Measurements from ENCODE around the gene ZNF181.
A peak's percentile ranks its signal among the peaks of the same experiment; 100 is the strongest.

Gene ZNF181

DNA sequence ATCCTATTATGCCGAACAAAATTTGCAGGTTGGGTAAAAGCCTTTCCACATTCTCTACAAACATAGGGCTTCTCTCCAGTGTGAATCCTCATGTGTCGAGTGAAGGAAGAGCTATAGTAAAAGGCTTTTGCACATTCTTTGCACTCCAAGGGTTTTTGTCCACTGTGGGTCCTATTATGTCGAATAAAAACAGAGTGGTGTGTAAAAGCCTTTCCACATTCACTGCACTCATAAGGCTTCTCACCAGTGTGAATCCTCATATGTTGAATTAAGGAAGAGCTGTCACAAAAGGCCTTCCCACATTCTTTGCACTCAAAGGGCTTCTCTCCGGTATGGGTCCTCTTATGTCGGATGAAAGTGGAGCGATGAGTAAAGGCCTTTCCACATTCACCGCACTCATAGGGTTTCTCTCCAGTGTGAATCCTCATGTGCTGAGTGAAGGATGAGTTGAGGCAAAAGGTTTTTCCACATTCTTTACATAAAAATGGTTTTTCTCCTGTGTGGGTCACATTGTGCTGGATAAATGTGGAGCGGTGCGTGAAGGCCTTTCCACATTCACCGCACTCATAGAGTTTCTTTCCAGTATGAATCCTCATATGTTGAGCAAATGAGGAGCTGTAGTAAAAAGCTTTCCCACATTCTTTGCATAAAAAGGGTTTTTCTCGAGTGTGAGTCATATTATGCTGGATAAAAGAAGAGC, 25.3 kb downstream of the ZNF181 start:
- DNase-seq = no peak

DNA sequence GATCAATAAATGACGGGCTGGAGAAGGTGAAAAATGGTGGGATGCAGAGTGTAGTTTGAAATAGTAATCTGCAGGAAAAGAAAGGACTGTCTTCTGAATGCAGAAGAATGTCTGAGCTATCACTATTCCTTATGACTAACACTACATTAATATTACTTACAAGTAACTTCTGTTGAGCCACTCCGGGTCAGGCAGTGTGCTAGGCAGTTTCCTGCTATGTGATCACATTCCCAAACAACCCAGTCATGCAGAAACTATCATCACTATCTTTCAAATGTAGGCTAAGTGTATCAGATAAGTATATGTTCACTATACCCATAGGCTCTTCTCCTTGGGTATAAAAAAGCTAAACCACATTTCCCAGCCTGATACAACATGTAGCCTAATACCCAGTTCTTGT, 32.3 kb downstream of the ZNF181 start:
- DNase-seq = no peak

DNA sequence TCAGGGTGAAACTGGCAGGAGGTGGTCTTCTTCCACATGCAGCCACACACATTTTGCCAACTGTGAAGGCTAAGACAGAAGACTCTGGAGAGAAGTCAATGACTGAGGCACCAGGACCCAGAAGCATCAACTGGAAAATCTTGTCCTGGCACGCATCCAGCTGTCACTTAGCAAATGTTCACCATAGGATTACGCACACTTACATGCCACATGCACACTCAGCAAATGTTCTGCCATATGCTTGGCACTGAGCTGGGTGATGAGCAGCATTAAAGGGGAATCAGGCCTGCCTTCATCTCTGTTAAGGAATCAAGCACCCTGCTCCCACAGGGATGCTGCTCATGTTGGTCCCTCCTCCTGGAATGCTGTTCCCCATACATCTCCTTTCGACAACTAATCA, 33.9 kb downstream of the ZNF181 start:
- DNase-seq = no peak

GRCh38 chr19:34772697-34773554, 38.9 kb downstream of the ZNF181 start, which contains the start of gene ZNF599:
Gene ZNF599 (minus strand): TSS chr19:34773215. CDS start chr19:34772841, 374 bp downstream.
- DNase-seq = peak; percentile 90

DNA sequence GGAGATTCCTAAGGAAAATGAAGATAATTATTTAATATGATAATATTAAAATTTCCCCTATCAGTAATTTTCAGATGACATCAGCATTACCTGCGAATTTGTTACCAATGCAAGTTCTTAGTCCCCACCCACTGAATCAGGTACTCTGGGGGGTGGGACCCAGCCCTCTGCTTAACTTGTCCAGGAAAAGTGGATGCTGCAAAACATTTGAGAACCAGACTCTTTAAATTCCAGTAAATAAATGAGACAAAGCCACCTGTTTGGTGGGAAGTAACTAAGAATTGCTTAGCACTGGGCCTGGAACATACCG, 39.5 kb downstream of the ZNF181 start:
- DNase-seq = no peak

- DNase-seq = no peak
Measured at GRCh38 chr19:34774857-34775256, 40.8 kb downstream of the ZNF181 start.

GRCh38 chr19:34778342-34778741, 44.3 kb downstream of the ZNF181 start:
- DNase-seq = no peak

DNA sequence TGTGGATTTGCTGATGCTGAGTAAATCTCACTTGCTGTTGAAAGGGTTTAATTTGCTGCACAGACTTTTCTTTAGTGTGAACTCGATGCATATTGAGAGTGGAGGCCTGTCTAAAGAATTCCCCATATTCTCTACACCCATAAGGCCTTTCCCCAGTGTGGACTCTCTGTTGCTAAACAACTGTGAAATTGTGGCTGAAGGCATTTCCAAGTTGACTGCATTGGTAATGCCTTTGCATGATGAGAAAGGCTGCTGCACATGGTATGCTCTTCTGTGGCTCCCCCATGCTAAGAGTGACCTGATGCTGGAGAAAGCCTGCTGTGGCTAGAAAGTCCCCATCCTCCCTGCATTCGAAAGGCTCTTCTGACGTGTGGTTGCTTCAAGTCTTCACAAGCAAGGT, 45.6 kb downstream of the ZNF181 start:
- DNase-seq = no peak

GRCh38 chr19:34786236-34786635, 52.2 kb downstream of the ZNF181 start:
- DNase-seq = no peak

- no peak for DNase-seq
Measured at GRCh38 chr19:34787059-34787824, 53.2 kb downstream of the ZNF181 start.

GRCh38 chr19:34788074-34788473, 54.0 kb downstream of the ZNF181 start:
- no peak for DNase-seq

DNA sequence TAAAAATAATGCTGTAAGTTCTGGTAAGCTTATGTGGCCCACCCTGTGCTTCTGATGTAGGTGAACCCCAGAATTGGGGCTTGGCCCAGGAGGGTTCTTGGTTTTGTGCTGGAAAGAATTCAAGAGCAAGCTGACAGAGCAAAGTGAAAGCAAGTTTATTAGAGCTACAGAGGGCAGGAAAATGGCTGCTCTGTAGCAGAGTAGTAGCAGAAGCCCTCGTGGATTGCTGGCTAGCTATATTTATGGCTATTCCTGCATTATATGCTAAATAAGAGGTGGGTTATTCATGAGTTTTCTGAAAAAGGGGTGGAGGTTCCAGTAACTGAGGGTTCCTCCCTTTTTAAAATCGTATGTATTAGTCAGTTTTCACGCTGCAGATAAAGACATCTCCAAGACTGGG, 59.5 kb downstream of the ZNF181 start:
- no peak for DNase-seq

DNA sequence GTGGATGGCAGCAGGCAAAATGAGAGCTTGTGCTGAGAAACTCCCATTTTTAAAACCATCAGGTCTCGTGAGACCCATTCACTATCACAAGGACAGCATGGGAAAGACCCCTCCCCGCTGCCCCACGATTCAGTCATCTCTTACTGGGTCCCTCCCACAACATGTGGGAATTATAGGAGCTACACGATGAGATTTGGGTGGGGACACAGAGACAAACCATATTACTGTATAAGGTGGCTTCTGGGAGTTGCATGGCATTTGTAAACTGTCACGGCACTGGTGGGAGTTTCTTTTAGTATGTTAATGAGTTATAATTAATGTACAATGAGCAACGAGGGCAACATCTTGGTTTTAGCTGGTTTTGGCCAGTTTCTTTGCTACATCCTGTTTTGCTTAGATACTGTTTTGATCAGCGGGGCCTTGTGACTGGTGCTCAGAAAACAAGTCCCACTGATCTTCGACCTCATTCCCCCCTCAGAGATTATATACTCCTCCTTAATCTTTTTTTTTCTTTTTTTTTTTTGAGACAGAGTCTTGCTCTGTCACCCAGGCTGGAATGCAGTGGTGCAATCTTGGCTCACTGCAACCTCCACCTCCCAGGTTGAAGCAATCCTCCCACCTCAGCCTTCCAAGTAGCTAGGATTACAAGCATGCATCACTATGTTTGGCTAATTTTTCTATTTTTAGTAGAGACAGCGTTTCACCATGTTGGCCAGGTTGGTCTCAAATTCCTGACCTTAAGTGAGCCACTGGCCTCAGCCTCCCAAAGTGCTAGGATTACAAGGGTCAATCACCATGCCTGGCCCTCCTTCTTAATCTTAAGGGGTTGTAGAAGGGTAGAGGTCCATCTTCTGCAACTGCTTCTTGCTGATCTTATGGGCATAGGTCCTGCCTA, 60.3 kb downstream of the ZNF181 start:
- no peak for DNase-seq

Measured in NCI-H1105 treated with DMSO at 0.1 percent for 48 hours (cell line).